Measurements from ENCODE around the gene MYL6B.
A peak's percentile ranks its signal among the peaks of the same experiment; 100 is the strongest.

GRCh38 chr12:56119361-56119796, 33.0 kb upstream of the MYL6B start:
- peak; percentile 81 to 89 (median 84) for TF ChIP-seq CTCF (IDR thresholded peaks at IDR 0.05)
- no peak for TF ChIP-seq POLR2A (IDR thresholded peaks at IDR 0.05)
